ENCODE results near the gene SOCS1.

SOCS1 gene

GRCh38 chr16:11273721-11274324, 17.8 kb upstream of the SOCS1 start:
- no peak overlapping the region for H3K9ac ChIP-seq (ENCODE audit: low read length)
- H3K23ac ChIP-seq (ENCODE audit: low read length), result no peak overlapping the region
- H3K4me3 ChIP-seq (ENCODE audit: low read length), result no peak overlapping the region
- no peak overlapping the region for H2BK15ac ChIP-seq (replicated peaks; ENCODE audit: low read depth)
- H3K79me1 ChIP-seq (ENCODE audit: low read length), result no peaks in the 10 kb centered on the region
- H3K18ac ChIP-seq (ENCODE audit: low read length), result no peak overlapping the region
- H2AK5ac ChIP-seq (ENCODE audit: low read length), result no peak overlapping the region
- peaks cover 2% of the 10 kb centered on the region for H3K4me1 ChIP-seq (ENCODE audit: control insufficient read depth, low read depth, low read length)
- H4K8ac ChIP-seq (ENCODE audit: low read depth, low read length), result no peak overlapping the region
- H3K79me2 ChIP-seq (ENCODE audit: control insufficient read depth, insufficient read depth, low read length), result no peaks in the 10 kb centered on the region
- no CpG with 5 or more reads among the region's 3 CpGs for WGBS (ENCODE audit: extremely low coverage, insufficient coverage, low lambda C conversion rate)
- H2BK120ac ChIP-seq (ENCODE audit: low read depth, low read length), result no peak overlapping the region
- no peak overlapping the region for H2BK5ac ChIP-seq (ENCODE audit: low read length)
- no peaks in the 10 kb centered on the region for H3K36me3 ChIP-seq (ENCODE audit: control insufficient read depth, insufficient read depth, low read length)
- no peaks in the 10 kb centered on the region for H3K27me3 ChIP-seq (ENCODE audit: insufficient read depth, low read length, poor library complexity)
- no peak overlapping the region for H4K5ac ChIP-seq (ENCODE audit: low read length)
- no peak overlapping the region for H3K56ac ChIP-seq (ENCODE audit: low read length)
- no peak overlapping the region for H3K4ac ChIP-seq (ENCODE audit: low read depth, low read length)
- DNase-seq, result peak; percentile 54
- H3K4me2 ChIP-seq (ENCODE audit: low read length), result no peak overlapping the region
- no peak overlapping the region for H3K27ac ChIP-seq (ENCODE audit: low read depth, low read length)

DNA sequence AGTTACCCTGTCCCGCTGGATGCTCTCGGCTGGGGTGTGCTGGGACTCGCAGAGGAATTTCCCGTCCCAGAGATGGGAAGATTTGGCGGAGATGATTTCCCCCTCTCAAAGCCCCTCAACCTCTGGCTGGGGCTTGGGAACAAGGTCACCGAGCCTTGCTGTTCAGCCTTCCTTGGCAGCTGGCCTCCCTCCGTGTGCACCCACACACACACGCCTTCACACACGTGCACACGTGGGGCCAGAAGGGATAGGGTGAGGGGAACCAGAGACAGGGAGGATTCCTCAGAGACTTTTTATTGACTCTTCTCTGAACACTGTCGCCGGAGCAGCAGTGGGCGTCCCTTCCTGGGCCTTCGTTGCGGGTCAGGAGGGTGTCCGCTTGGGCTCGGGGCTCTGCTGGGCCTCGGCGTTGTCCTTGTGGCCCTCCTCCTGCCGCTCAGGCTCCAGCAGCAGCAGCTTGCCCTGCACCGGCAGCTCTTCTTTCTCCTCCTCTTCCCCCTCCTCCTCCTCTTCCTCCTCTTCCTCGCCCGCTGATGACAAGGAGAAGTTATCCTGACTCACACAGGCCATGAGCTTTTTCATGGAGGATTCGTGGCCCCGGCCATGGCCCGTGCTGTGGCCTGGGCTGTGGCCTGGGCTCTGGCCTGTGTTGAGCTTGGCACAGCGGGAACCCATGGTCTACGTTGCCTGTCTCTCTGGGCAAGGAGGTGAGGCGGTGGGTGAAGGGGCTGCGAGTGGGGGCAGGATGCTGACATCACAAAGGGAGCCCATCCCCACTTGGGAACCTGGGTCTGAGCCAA, 17.1 kb upstream of the SOCS1 start, which contains the start of gene PRM3:
PRM3 (minus strand) TSS at position 709 of the 800 bp plus-strand sequence; CDS start at position 675, 34 bp downstream.
- Histone ChIP-seq H4K8ac (ENCODE audit: low read depth, low read length) (no peak within 1 kb of the TSS), H2BK15ac (replicated peaks; ENCODE audit: low read depth) (no peak within 1 kb of the TSS), H3K4me2 (ENCODE audit: low read length) (no peak within 1 kb of the TSS), H3K27me3 (ENCODE audit: insufficient read depth, low read length, poor library complexity) (no peaks in the 10 kb centered on the region), H3K23ac (ENCODE audit: low read length) (no peak within 1 kb of the TSS), H3K56ac (ENCODE audit: low read length) (no peak within 1 kb of the TSS), H2BK5ac (ENCODE audit: low read length) (no peak within 1 kb of the TSS), H4K5ac (ENCODE audit: low read length) (no peak within 1 kb of the TSS), H3K27ac (ENCODE audit: low read depth, low read length) (no peak within 1 kb of the TSS), H2AK5ac (ENCODE audit: low read length) (no peak within 1 kb of the TSS), H3K79me1 (ENCODE audit: low read length) (no peaks in the 10 kb centered on the region), H3K9ac (ENCODE audit: low read length) (no peak within 1 kb of the TSS), H3K4me3 (ENCODE audit: low read length) (no peak within 1 kb of the TSS), H3K18ac (ENCODE audit: low read length) (no peak within 1 kb of the TSS), H3K79me2 (ENCODE audit: control insufficient read depth, insufficient read depth, low read length) (no peaks in the 10 kb centered on the region), H2BK120ac (ENCODE audit: low read depth, low read length) (no peak within 1 kb of the TSS), H3K36me3 (ENCODE audit: control insufficient read depth, insufficient read depth, low read length) (no peaks in the 10 kb centered on the region), H3K4ac (ENCODE audit: low read depth, low read length) (no peak within 1 kb of the TSS), H3K4me1 (ENCODE audit: control insufficient read depth, low read depth, low read length) (peaks cover 2% of the 10 kb centered on the region)
- no peak for DNase-seq
- no CpG with 5 or more reads among the region's 30 CpGs for WGBS (ENCODE audit: extremely low coverage, insufficient coverage, low lambda C conversion rate)

GRCh38 chr16:11272484-11272883, 16.5 kb upstream of the SOCS1 start:
- Histone ChIP-seq H3K4me2 (ENCODE audit: low read length) (no peak overlapping the region), H4K8ac (ENCODE audit: low read depth, low read length) (no peak overlapping the region), H2BK5ac (ENCODE audit: low read length) (no peak overlapping the region), H2BK15ac (replicated peaks; ENCODE audit: low read depth) (no peak overlapping the region), H3K4ac (ENCODE audit: low read depth, low read length) (no peak overlapping the region), H3K18ac (ENCODE audit: low read length) (no peak overlapping the region), H3K36me3 (ENCODE audit: control insufficient read depth, insufficient read depth, low read length) (no peaks in the 10 kb centered on the region), H3K56ac (ENCODE audit: low read length) (no peak overlapping the region), H3K79me1 (ENCODE audit: low read length) (no peaks in the 10 kb centered on the region), H3K4me1 (ENCODE audit: control insufficient read depth, low read depth, low read length) (peaks cover 2% of the 10 kb centered on the region), H3K79me2 (ENCODE audit: control insufficient read depth, insufficient read depth, low read length) (no peaks in the 10 kb centered on the region), H3K27me3 (ENCODE audit: insufficient read depth, low read length, poor library complexity) (no peaks in the 10 kb centered on the region), H3K9ac (ENCODE audit: low read length) (no peak overlapping the region), H3K4me3 (ENCODE audit: low read length) (no peak overlapping the region), H3K23ac (ENCODE audit: low read length) (no peak overlapping the region), H4K5ac (ENCODE audit: low read length) (no peak overlapping the region), H2AK5ac (ENCODE audit: low read length) (no peak overlapping the region), H2BK120ac (ENCODE audit: low read depth, low read length) (no peak overlapping the region), H3K27ac (ENCODE audit: low read depth, low read length) (no peak overlapping the region)
- no CpG with 5 or more reads among the region's 6 CpGs for WGBS (ENCODE audit: extremely low coverage, insufficient coverage, low lambda C conversion rate)
- DNase-seq, result no peak

DNA sequence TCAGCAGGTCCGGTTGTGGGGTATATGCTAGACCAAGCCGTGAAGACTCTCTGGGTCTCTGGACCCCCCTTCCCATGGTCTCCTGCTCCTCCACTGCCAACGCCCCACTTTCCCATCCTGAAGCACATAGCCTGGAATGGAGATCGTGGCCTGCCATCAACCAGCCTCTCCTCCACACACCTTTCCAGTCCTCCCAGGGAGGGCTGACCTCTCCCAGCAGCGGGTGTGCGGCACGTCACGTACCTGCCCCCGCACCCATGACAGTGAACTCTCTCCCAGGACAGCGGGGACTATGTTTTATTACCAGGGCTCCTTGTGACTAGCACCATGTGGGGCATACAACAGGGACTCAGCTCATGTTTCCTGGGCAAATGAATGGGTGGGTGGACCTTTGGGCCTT, 15.6 kb upstream of the SOCS1 start:
- Histone ChIP-seq H2AK5ac (ENCODE audit: low read length) (no peak overlapping the region), H3K79me2 (ENCODE audit: control insufficient read depth, insufficient read depth, low read length) (no peaks in the 10 kb centered on the region), H3K4me3 (ENCODE audit: low read length) (no peak overlapping the region), H3K4ac (ENCODE audit: low read depth, low read length) (no peak overlapping the region), H3K27ac (ENCODE audit: low read depth, low read length) (no peak overlapping the region), H4K8ac (ENCODE audit: low read depth, low read length) (no peak overlapping the region), H3K4me2 (ENCODE audit: low read length) (no peak overlapping the region), H4K5ac (ENCODE audit: low read length) (no peak overlapping the region), H3K23ac (ENCODE audit: low read length) (no peak overlapping the region), H3K27me3 (ENCODE audit: insufficient read depth, low read length, poor library complexity) (no peaks in the 10 kb centered on the region), H3K18ac (ENCODE audit: low read length) (no peak overlapping the region), H3K56ac (ENCODE audit: low read length) (no peak overlapping the region), H2BK120ac (ENCODE audit: low read depth, low read length) (no peak overlapping the region), H2BK15ac (replicated peaks; ENCODE audit: low read depth) (no peak overlapping the region), H2BK5ac (ENCODE audit: low read length) (no peak overlapping the region), H3K9ac (ENCODE audit: low read length) (no peak overlapping the region), H3K4me1 (ENCODE audit: control insufficient read depth, low read depth, low read length) (peaks cover 2% of the 10 kb centered on the region), H3K79me1 (ENCODE audit: low read length) (no peaks in the 10 kb centered on the region), H3K36me3 (ENCODE audit: control insufficient read depth, insufficient read depth, low read length) (no peaks in the 10 kb centered on the region)
- no CpG with 5 or more reads among the region's 10 CpGs for WGBS (ENCODE audit: extremely low coverage, insufficient coverage, low lambda C conversion rate)
- no peak for DNase-seq

DNA sequence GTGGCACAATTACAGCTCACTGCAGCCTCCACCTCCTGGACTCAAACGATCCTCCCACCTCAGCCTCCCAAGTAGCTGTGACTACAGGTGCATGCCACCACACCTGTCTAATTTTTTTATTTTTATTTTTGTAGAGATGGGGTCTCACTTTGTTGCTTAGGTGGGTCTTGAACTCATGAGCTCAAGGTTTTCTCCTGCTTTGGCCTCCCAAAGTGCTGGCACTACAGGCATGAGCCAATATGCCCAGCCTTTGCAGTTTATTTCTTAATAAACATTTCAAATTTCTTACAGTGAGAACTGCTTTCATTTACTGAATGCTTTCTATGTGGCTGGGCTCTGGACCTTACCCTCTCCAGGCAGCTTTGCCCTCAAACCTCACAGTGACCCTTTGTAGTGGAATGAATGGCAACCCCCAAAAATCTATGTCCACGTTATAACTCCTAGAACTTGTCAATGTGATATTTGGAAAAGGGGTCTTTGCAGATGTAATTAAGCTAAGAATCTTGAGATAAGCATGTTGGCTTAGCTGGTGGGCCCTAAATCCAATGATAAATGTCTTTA, 14.7 kb upstream of the SOCS1 start:
- no CpG with 5 or more reads among the region's 2 CpGs for WGBS (ENCODE audit: extremely low coverage, insufficient coverage, low lambda C conversion rate)
- Histone ChIP-seq H3K36me3 (ENCODE audit: control insufficient read depth, insufficient read depth, low read length) (no peaks in the 10 kb centered on the region), H2BK120ac (ENCODE audit: low read depth, low read length) (no peak overlapping the region)

More for the DNA sequence above, 14.7 kb upstream of the SOCS1 start:
- H3K27ac ChIP-seq (ENCODE audit: low read depth, low read length), result no peak overlapping the region
- H3K79me2 ChIP-seq (ENCODE audit: control insufficient read depth, insufficient read depth, low read length), result no peaks in the 10 kb centered on the region
- no peak overlapping the region for H4K8ac ChIP-seq (ENCODE audit: low read depth, low read length)
- no peaks in the 10 kb centered on the region for H3K27me3 ChIP-seq (ENCODE audit: insufficient read depth, low read length, poor library complexity)
- no peak overlapping the region for H3K4me3 ChIP-seq (ENCODE audit: low read length)
- no peak overlapping the region for H3K23ac ChIP-seq (ENCODE audit: low read length)
- no peak for DNase-seq
- H3K4me1 ChIP-seq (ENCODE audit: control insufficient read depth, low read depth, low read length), result peaks cover 2% of the 10 kb centered on the region
- no peak overlapping the region for H3K9ac ChIP-seq (ENCODE audit: low read length)
- H3K79me1 ChIP-seq (ENCODE audit: low read length), result no peaks in the 10 kb centered on the region
- no peak overlapping the region for H3K4me2 ChIP-seq (ENCODE audit: low read length)
- H2AK5ac ChIP-seq (ENCODE audit: low read length), result no peak overlapping the region
- no peak overlapping the region for H3K18ac ChIP-seq (ENCODE audit: low read length)
- no peak overlapping the region for H4K5ac ChIP-seq (ENCODE audit: low read length)
- H3K56ac ChIP-seq (ENCODE audit: low read length), result no peak overlapping the region
- no peak overlapping the region for H2BK15ac ChIP-seq (replicated peaks; ENCODE audit: low read depth)
- H3K4ac ChIP-seq (ENCODE audit: low read depth, low read length), result no peak overlapping the region
- no peak overlapping the region for H2BK5ac ChIP-seq (ENCODE audit: low read length)
